ENCODE results near the gene SOHLH2. TPM values are rescaled to one million over a fixed set of nuclear protein-coding genes. Genes with fewer than 3 reads are reported as not detected.

Gene SOHLH2
- total RNA-seq, 4 donors from 2014 or later: not detected

- ATAC-seq (ENCODE audit: low FRiP score): no peak
- DNase-seq (ENCODE audit: low spot score): no peak
- TF ChIP-seq CTCF (IDR thresholded peaks at IDR 0.05): no peak
Measured at GRCh38 chr13:36193151-36193855, 21.1 kb downstream of the SOHLH2 start.

- ATAC-seq (ENCODE audit: low FRiP score) (no peak), DNase-seq (ENCODE audit: low spot score) (no peak)
- TF ChIP-seq CTCF (IDR thresholded peaks at IDR 0.05): no peak
Measured at GRCh38 chr13:36192166-36192565, 22.2 kb downstream of the SOHLH2 start.

- ATAC-seq (ENCODE audit: low FRiP score) (no peak), DNase-seq (ENCODE audit: low spot score) (no peak)
- no peak for TF ChIP-seq CTCF (IDR thresholded peaks at IDR 0.05)
Measured at GRCh38 chr13:36190771-36191170, 23.6 kb downstream of the SOHLH2 start.

- no peak for DNase-seq (ENCODE audit: low spot score)
- no peak for TF ChIP-seq CTCF (IDR thresholded peaks at IDR 0.05)
- no peak for ATAC-seq (ENCODE audit: low FRiP score)
Measured at GRCh38 chr13:36188441-36188840, 25.9 kb downstream of the SOHLH2 start.

GRCh38 chr13:36183901-36184300, 30.5 kb downstream of the SOHLH2 start:
- no peak for ATAC-seq (ENCODE audit: low FRiP score)
- no peak for TF ChIP-seq CTCF (IDR thresholded peaks at IDR 0.05)
- no peak for DNase-seq (ENCODE audit: low spot score)

GRCh38 chr13:36175621-36176020, 38.7 kb downstream of the SOHLH2 start:
- no peak for TF ChIP-seq CTCF (IDR thresholded peaks at IDR 0.05)
- no peak for ATAC-seq (ENCODE audit: low FRiP score)
- no peak for DNase-seq (ENCODE audit: low spot score)

- no peak for DNase-seq (ENCODE audit: low spot score)
- TF ChIP-seq CTCF (IDR thresholded peaks at IDR 0.05): no peak
- ATAC-seq (ENCODE audit: low FRiP score): no peak
Measured at GRCh38 chr13:36174923-36175322, 39.4 kb downstream of the SOHLH2 start.

Data from omental fat pad (tissue), 4 donors.